Urothelium cell line (cell line): ENCODE results near the gene TFCP2L1.
A peak's percentile ranks its signal among the peaks of the same experiment; 100 is the strongest.

Source experiments
- DNase-seq: peaks from one replicate; pipeline ENCODE4 v3.0.0; 2011; ENCODE audit warnings: low spot score, mixed read lengths
- FAIRE-seq: peaks from 2 replicates; lab custom pipeline; 2011; peaks lifted over from hg19 to GRCh38; lab: Jason Lieb, UNC

The TFCP2L1 gene

DNA sequence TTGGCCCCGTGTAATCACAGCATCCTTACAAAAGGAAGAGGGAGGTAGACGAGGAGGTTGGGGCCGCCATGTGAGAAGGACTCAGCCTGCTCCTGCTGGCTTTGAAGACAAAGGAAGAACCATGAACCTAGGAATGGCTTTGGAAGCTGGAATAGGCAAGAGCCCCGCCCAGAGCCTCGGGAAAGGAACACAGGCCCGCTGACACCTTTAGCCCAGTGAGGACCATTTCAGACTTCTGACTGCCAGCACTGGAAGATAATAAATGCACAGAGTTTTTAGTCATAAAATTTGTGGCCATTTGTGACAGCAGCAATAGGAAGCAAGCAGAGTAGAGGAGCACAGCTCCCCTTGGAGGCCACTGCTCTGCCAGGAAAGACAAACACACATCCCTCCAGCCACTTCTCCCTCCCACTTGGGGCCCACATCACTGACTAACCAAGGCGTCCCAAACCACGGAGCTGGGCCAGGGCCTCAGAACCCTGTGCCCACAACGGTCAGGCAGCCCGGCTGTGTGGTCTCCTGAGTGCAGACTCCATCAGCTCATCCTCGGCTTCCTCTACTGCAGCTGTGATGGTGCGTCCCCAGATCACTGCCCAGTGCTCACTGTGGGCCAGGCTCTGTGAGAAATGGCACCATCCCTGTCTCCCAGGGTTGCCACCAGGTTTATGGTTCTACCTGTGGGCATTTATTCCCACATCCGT lies 39.7 kb downstream of the TFCP2L1 start:
- DNase-seq, result no peak
- FAIRE-seq, result no peak

DNA sequence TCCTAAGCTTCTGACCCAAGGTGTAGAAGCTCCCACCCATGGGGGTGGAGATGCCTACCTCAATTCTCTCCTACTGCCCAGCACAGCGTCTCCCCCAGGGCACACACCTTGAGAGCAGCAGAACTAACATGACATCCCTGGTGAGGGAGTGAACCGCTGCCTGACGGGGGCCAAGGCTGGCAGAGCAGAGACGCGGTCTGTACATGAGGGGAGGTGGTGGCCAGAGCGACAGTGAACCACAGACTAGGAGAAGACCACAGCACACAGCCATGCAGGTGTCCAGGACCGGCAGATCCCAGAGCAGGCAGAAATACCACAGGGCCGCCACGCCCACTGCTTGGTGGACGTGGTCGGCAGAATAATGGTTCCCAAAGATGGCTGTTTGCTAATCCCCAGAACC lies 40.4 kb downstream of the TFCP2L1 start:
- DNase-seq (no peak), FAIRE-seq (peak; percentile 9)

DNA sequence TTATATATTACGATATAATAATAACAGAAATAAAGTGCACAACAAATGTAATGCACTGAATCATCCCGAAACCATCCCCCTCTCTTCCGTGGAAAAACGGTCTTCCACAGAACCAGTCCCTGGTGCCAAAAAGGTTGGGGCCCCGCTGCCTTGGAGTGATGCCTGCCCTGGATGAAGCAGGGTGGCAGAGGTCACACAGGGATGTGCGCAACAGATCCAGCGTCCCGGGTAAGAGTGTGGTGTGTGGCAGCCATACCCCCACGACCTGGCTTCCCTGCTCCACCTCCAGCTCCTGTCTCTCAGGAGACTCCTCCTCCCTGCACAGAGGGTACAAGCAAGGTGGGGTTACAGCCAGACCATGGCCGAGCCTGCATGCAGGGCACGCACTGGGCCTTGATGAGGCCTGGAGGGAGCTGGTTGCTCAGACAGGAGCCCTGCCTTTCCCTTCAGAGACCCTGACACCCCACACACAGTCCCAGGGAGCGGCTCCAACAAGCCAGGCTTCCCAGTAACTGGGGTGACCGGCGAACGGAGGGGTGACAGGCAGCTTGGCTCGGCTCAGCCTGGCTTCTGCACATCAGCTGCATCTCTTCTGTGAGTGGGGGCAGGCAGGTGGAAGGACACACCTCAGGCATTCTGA lies 41.1 kb downstream of the TFCP2L1 start:
- DNase-seq (no peak), FAIRE-seq (peak; percentile 30)

DNA sequence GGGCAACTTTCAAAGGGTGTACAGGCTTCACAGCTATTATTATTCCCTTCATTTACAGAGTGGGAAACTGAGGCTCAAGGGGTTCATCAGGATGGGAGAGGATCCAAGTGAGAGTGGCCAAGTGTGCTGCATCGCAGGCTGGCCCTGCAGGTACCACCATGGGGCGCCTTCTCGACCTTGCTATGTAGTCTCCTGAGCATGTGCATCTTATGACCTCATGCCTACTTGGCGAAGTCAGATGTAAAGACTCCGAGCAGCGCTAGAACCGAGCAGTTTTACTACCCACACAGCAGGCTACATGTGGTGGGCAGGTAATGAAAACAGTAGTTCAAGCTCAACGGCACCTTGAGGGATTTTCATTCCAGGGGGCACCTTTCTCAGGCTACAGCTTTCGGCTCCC lies 42.0 kb downstream of the TFCP2L1 start:
- FAIRE-seq, result peak; percentile 63

DNA sequence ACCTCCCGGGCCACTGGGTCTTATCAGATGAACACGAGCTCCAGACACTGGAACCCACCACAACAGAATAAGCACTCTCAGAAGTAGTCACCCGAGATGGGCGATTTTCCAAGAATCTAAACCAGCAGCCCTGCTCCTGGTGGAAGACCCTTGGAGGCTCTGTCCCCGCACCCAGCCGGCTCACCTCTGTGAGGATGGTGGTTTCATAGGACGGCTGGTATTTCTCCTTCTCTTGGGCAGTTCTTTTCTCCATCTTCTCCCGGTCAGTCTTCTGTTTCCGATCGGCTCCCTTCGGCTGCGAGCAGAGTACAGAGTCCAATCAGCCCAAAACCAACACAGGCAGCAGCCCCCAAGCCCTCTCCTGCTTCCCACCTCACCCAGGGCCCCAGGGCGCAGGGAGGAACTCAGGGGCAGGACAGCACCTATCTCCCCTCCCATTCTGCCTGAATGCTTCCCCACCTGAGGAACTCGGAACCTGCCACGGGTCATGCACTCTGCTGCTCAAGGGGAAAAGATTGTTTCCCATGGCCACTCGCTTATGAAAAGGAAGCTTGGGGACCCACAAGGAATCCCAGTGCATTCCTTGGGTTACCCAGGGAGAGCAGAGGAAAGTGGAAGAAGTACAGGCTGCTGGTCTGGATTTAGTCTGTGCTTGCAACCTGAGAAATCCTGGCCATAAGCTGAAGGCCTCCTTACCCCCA lies 42.7 kb downstream of the TFCP2L1 start:
- DNase-seq (no peak), FAIRE-seq (peak; percentile 58)

More for the DNA sequence above, 42.0 kb downstream of the TFCP2L1 start:
- no peak for DNase-seq

- FAIRE-seq (peak; percentile 80), DNase-seq (no peak)
These were observed 43.5 kb downstream of the TFCP2L1 start for GRCh38 chr2:121241466-121241865.

- FAIRE-seq (no peak), DNase-seq (no peak)
These were observed 44.6 kb downstream of the TFCP2L1 start for GRCh38 chr2:121240436-121240835.

DNA sequence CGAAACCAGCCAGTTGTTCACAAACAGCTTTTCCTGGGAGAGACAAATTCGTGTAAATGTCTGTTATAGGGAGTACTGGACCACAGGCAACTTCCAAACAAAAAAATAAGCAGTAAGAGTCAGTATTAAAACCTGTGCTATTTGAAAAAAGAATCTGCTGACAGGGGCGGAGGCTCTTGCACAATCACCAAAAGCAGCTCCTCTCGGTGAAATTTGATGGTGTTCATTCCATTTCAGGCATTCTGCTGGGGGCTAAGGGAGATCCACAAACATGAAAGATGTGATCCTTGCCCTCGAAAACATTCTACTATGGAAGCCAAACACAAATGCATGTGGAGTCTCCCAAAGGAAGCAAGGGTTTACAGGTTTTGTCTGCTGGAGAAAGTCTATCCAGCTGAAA lies 45.0 kb downstream of the TFCP2L1 start:
- DNase-seq, result no peak
- no peak for FAIRE-seq

DNA sequence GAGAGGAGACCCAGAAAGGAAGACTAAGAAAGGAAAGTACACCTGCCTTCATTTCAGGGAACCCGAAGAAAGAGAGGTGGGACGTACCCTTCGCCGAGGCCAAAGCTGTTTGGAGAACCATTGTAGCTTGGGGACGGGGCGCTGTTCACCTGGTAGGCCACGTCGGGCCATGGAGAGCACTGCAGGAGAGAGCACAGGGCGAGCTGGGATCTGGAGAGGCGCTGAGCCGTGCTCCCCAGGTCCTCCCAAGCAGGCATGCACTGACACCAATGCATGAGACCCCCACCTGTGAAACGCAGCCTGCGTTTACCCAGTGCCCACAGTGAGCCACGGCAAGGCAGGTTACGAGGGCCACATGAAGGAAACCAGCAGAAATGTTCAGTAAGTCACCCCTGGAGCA lies 45.5 kb downstream of the TFCP2L1 start:
- no peak for FAIRE-seq

GRCh38 chr2:121238828-121239227 lies 46.2 kb downstream of the TFCP2L1 start:
- DNase-seq, result no peak
- peak; percentile 90 for FAIRE-seq

More for the DNA sequence above, 45.5 kb downstream of the TFCP2L1 start:
- DNase-seq, result no peak

GRCh38 chr2:121237980-121238665 lies 46.9 kb downstream of the TFCP2L1 start:
- FAIRE-seq (no peak), DNase-seq (no peak)

- FAIRE-seq (no peak), DNase-seq (no peak)
These were observed 47.5 kb downstream of the TFCP2L1 start for GRCh38 chr2:121237336-121237979.

GRCh38 chr2:121236650-121237180 lies 48.3 kb downstream of the TFCP2L1 start:
- FAIRE-seq, result peak; percentile 70
- no peak for DNase-seq

- FAIRE-seq (peak; percentile 27), DNase-seq (no peak)
These were observed 48.8 kb downstream of the TFCP2L1 start for GRCh38 chr2:121236101-121236640.

DNA sequence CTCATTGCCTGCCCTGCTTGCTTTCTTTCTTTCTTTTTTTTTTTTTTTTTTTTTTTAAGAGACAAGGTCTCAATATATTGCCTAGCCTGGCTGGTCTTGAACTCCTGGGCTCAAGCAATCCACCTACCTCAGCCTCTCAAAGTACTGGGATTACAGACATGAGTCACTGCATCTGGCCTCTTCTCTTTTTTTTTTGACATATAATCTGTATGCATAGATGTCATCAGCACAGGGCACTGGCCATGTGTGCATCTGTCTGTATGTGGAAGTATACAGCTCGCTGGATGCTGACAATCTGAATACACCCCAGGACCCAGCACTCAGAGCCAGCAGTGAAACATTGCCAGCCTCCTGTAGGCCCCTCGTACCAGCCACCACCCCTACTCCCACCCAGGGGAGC lies 49.5 kb downstream of the TFCP2L1 start:
- FAIRE-seq (no peak), DNase-seq (no peak)

- DNase-seq (no peak), FAIRE-seq (peak; percentile 9)
These were observed 50.2 kb downstream of the TFCP2L1 start for GRCh38 chr2:121234791-121235190.

DNA sequence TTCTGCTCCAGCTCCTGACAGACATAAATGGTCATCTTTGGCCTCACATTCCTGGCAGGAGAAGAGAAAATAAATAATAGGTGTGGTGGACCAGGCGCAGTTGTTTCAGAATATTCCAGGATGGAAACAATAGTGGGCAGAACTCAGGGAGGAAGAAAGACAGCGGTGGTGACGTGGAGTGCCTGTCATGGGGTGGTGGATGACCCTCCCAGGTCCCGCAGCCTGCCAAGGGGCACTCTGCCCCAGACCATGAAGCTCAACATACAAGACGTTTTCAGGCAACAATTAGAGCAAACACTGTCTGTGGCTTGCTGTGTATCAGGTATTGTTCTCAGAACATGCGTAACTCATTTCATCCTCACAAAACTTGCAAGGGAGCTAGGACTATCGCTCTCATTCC lies 50.9 kb downstream of the TFCP2L1 start:
- DNase-seq, result no peak
- FAIRE-seq, result no peak

- DNase-seq (no peak), FAIRE-seq (no peak)
These were observed 51.4 kb downstream of the TFCP2L1 start for GRCh38 chr2:121233486-121234110.

- FAIRE-seq (no peak), DNase-seq (no peak)
These were observed 52.3 kb downstream of the TFCP2L1 start for GRCh38 chr2:121232626-121233265.
